Measurements from ENCODE around the gene GNG4.

- TF ChIP-seq, protein P1, sequence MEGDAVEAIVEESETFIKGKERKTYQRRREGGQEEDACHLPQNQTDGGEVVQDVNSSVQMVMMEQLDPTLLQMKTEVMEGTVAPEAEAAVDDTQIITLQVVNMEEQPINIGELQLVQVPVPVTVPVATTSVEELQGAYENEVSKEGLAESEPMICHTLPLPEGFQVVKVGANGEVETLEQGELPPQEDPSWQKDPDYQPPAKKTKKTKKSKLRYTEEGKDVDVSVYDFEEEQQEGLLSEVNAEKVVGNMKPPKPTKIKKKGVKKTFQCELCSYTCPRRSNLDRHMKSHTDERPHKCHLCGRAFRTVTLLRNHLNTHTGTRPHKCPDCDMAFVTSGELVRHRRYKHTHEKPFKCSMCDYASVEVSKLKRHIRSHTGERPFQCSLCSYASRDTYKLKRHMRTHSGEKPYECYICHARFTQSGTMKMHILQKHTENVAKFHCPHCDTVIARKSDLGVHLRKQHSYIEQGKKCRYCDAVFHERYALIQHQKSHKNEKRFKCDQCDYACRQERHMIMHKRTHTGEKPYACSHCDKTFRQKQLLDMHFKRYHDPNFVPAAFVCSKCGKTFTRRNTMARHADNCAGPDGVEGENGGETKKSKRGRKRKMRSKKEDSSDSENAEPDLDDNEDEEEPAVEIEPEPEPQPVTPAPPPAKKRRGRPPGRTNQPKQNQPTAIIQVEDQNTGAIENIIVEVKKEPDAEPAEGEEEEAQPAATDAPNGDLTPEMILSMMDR (IDR thresholded peaks at IDR 0.05; ENCODE audit: low read length) = peak; percentile 95
- no peak for TF ChIP-seq EZH2 (optimal IDR thresholded peaks at IDR 0.05; ENCODE audit: low read depth, low read length)
Observed at GRCh38 chr1:235504494-235505222, 144.9 kb downstream of the GNG4 start.
